GF-D8 (cell line): ENCODE data around the gene RUNX1.

Experiments
- DNase-seq: peaks from one replicate; lab custom pipeline; 2025; lab: John Stamatoyannopoulos, UW

Gene RUNX1

GRCh38 chr21:34846601-34847112 lies 202.4 kb downstream of the RUNX1 start:
- no peak for DNase-seq

- DNase-seq: no peak
Observed at GRCh38 chr21:34845521-34846451, 203.3 kb downstream of the RUNX1 start.

- DNase-seq: no peak
Observed at GRCh38 chr21:34844924-34845238, 204.2 kb downstream of the RUNX1 start.

GRCh38 chr21:34844013-34844923 lies 204.8 kb downstream of the RUNX1 start:
- DNase-seq: no peak

- DNase-seq: no peak
Observed at GRCh38 chr21:34843562-34843961, 205.5 kb downstream of the RUNX1 start.

GRCh38 chr21:34841154-34841553 lies 207.9 kb downstream of the RUNX1 start:
- no peak for DNase-seq

- DNase-seq: no peak
Observed at GRCh38 chr21:34840693-34841092, 208.4 kb downstream of the RUNX1 start.

- DNase-seq: no peak
Observed at GRCh38 chr21:34838956-34839820, 209.9 kb downstream of the RUNX1 start.

GRCh38 chr21:34836933-34837505 lies 212.1 kb downstream of the RUNX1 start:
- DNase-seq: no peak

- no peak for DNase-seq
Observed at GRCh38 chr21:34836103-34836932, 212.8 kb downstream of the RUNX1 start.

- DNase-seq: peak; percentile 61
Observed at GRCh38 chr21:34835526-34835925, 213.6 kb downstream of the RUNX1 start.

- peak; percentile 14 for DNase-seq
Observed at GRCh38 chr21:34834852-34835501, 214.1 kb downstream of the RUNX1 start.

GRCh38 chr21:34834290-34834689 lies 214.8 kb downstream of the RUNX1 start:
- DNase-seq: no peak

GRCh38 chr21:34833465-34833864 lies 215.6 kb downstream of the RUNX1 start:
- no peak for DNase-seq

- peak; percentile 56 for DNase-seq
Observed at GRCh38 chr21:34830386-34831170, 218.5 kb downstream of the RUNX1 start.

- DNase-seq: no peak
Observed at GRCh38 chr21:34827445-34828235, 221.5 kb downstream of the RUNX1 start.

GRCh38 chr21:34826836-34827235 lies 222.3 kb downstream of the RUNX1 start:
- peak; percentile 11 for DNase-seq

GRCh38 chr21:34825948-34826548 lies 223.1 kb downstream of the RUNX1 start:
- no peak for DNase-seq
